Measurements from ENCODE around the gene SHD.
"Not testable (repeated sequence)": the region's sequence is repeated elsewhere in the genome, so short reads cannot be mapped to it uniquely, and the experiment has no call there.

Gene SHD

GRCh38 chr19:4267101-4267900, 11.8 kb upstream of the SHD start:
- DNase-seq (ENCODE audit: low read depth): peak; percentile 70

GRCh38 chr19:4267901-4268815, 10.9 kb upstream of the SHD start:
- DNase-seq (ENCODE audit: low read depth): no peak

GRCh38 chr19:4268816-4269430, 10.1 kb upstream of the SHD start:
- DNase-seq (ENCODE audit: low read depth): no peak

GRCh38 chr19:4272894-4273293, 6.2 kb upstream of the SHD start:
- no peak for DNase-seq (ENCODE audit: low read depth)

- DNase-seq (ENCODE audit: low read depth): not testable (repeated sequence)
Observed at GRCh38 chr19:4274321-4274686, 4.8 kb upstream of the SHD start.

- no peak for DNase-seq (ENCODE audit: low read depth)
Observed at GRCh38 chr19:4277191-4277696, 1.8 kb upstream of the SHD start.

GRCh38 chr19:4278010-4278409, 1.1 kb upstream of the SHD start:
- DNase-seq (ENCODE audit: low read depth): no peak

- DNase-seq (ENCODE audit: low read depth): no peak
Observed at GRCh38 chr19:4279267-4279529, 132 bp downstream of the SHD start.

- DNase-seq (ENCODE audit: low read depth): no peak
Observed at GRCh38 chr19:4279530-4280422, 710 bp downstream of the SHD start.

- no peak for DNase-seq (ENCODE audit: low read depth)
Observed at GRCh38 chr19:4284176-4284958, 5.3 kb downstream of the SHD start.

GRCh38 chr19:4284974-4285373, 5.9 kb downstream of the SHD start:
- DNase-seq (ENCODE audit: low read depth): no peak

- DNase-seq (ENCODE audit: low read depth): not testable (repeated sequence)
Observed at GRCh38 chr19:4286141-4286540, 7.1 kb downstream of the SHD start.

GRCh38 chr19:4288091-4288777, 9.2 kb downstream of the SHD start:
- DNase-seq (ENCODE audit: low read depth): no peak

- no peak for DNase-seq (ENCODE audit: low read depth)
Observed at GRCh38 chr19:4291184-4291732, 12.2 kb downstream of the SHD start.

GRCh38 chr19:4292515-4292914, 13.4 kb downstream of the SHD start:
- no peak for DNase-seq (ENCODE audit: low read depth)

- no peak for DNase-seq (ENCODE audit: low read depth)
Observed at GRCh38 chr19:4294389-4294788, 15.3 kb downstream of the SHD start.

- DNase-seq (ENCODE audit: low read depth): no peak
Observed at GRCh38 chr19:4295972-4296771, 17.1 kb downstream of the SHD start.

- no peak for DNase-seq (ENCODE audit: low read depth)
Observed at GRCh38 chr19:4297901-4298809, 19.1 kb downstream of the SHD start.

All from CMK (cell line).